Measurements from ENCODE around the gene WDFY2. TPM values are rescaled to one million over a fixed set of nuclear protein-coding genes. Genes with fewer than 3 reads are reported as not detected.

Gene WDFY2
- total RNA-seq, 1 experiment from 2014 or later = 14.1 TPM

- H2AFZ ChIP-seq = no peak overlapping the region
- no peak overlapping the region for H3K4me3 ChIP-seq
- no TSS peak for BruUV-seq (replicated peaks)
- POLR2A ChIA-PET (ENCODE audit: unreplicated experiment) = no interaction called here
- intact Hi-C loops (cut with micrococcal nuclease; ENCODE audit: unreplicated experiment) = no loop called here
- no peaks in the 10 kb centered on the region for H3F3A ChIP-seq (ENCODE audit: insufficient read depth, low read depth)
- no peak for DNase-seq
- no peaks in the 10 kb centered on the region for H3K4me1 ChIP-seq (replicated peaks; ENCODE audit: insufficient read depth)
- H3K4me2 ChIP-seq = no peak overlapping the region
- no peaks in the 10 kb centered on the region for H3K36me3 ChIP-seq (ENCODE audit: low read depth)
- H3K79me2 ChIP-seq (ENCODE audit: low read depth) = no peaks in the 10 kb centered on the region
- TF ChIP-seq CTCF (conservative IDR thresholded peaks at IDR 0.05) = no peak
- no peak for TF ChIP-seq EZH2 (IDR thresholded peaks at IDR 0.05; ENCODE audit: low read depth)
- H3K9me3 ChIP-seq (ENCODE audit: insufficient read depth, low read depth) = no peaks in the 10 kb centered on the region
- CTCF ChIA-PET = no interaction called here
- no peaks in the 10 kb centered on the region for H4K20me1 ChIP-seq (ENCODE audit: insufficient read depth)
- H3K9me2 ChIP-seq (ENCODE audit: insufficient read depth) = no peaks in the 10 kb centered on the region
- H3K27ac ChIP-seq = no peak overlapping the region
- H3K27me3 ChIP-seq (ENCODE audit: insufficient read depth, low read depth) = no peaks in the 10 kb centered on the region
Observed at GRCh38 chr13:51782026-51782710, 197.9 kb downstream of the WDFY2 start.

- Histone ChIP-seq H3K36me3 (ENCODE audit: low read depth) (no peaks in the 10 kb centered on the region), H3K79me2 (ENCODE audit: low read depth) (no peaks in the 10 kb centered on the region), H2AFZ (no peak overlapping the region), H3K9me2 (ENCODE audit: insufficient read depth) (no peaks in the 10 kb centered on the region), H3K9me3 (ENCODE audit: insufficient read depth, low read depth) (no peaks in the 10 kb centered on the region), H3F3A (ENCODE audit: insufficient read depth, low read depth) (no peaks in the 10 kb centered on the region), H4K20me1 (ENCODE audit: insufficient read depth) (no peaks in the 10 kb centered on the region), H3K27ac (no peak overlapping the region), H3K4me1 (replicated peaks; ENCODE audit: insufficient read depth) (no peaks in the 10 kb centered on the region), H3K27me3 (ENCODE audit: insufficient read depth, low read depth) (no peaks in the 10 kb centered on the region), H3K4me2 (no peak overlapping the region), H3K4me3 (no peak overlapping the region)
- ChIA-PET POLR2A (ENCODE audit: unreplicated experiment) (interaction anchor here (0.6 to 0.8 kb wide), 2 partner anchors 331 to 344 kb away, joined by 8 to 20 read pairs; partner anchors contain the start of gene INTS6), CTCF (interaction anchor here (1.0 kb wide), 1 partner anchor 14 kb away, joined by 4 read pairs; no protein-coding TSS in a partner anchor)
- intact Hi-C loops (cut with micrococcal nuclease; ENCODE audit: unreplicated experiment) = no loop called here
- BruUV-seq (replicated peaks) = no TSS peak
- TF ChIP-seq CTCF (conservative IDR thresholded peaks at IDR 0.05) (no peak), EZH2 (IDR thresholded peaks at IDR 0.05; ENCODE audit: low read depth) (no peak)
- DNase-seq = no peak
Observed at GRCh38 chr13:51783428-51784094, 199.3 kb downstream of the WDFY2 start.

GRCh38 chr13:51784097-51784496 is 199.8 kb downstream of the WDFY2 start:
- intact Hi-C loops (cut with micrococcal nuclease; ENCODE audit: unreplicated experiment) = no loop called here
- H3K4me2 ChIP-seq = no peak overlapping the region
- H3K9me2 ChIP-seq (ENCODE audit: insufficient read depth) = no peaks in the 10 kb centered on the region
- DNase-seq = no peak
- no peaks in the 10 kb centered on the region for H3F3A ChIP-seq (ENCODE audit: insufficient read depth, low read depth)
- H3K4me1 ChIP-seq (replicated peaks; ENCODE audit: insufficient read depth) = no peaks in the 10 kb centered on the region
- H3K27me3 ChIP-seq (ENCODE audit: insufficient read depth, low read depth) = no peaks in the 10 kb centered on the region
- no peak overlapping the region for H3K27ac ChIP-seq
- no peaks in the 10 kb centered on the region for H3K9me3 ChIP-seq (ENCODE audit: insufficient read depth, low read depth)
- H4K20me1 ChIP-seq (ENCODE audit: insufficient read depth) = no peaks in the 10 kb centered on the region
- ChIA-PET POLR2A (ENCODE audit: unreplicated experiment) (no interaction called here), CTCF (interaction anchor here (1.0 kb wide), 1 partner anchor 14 kb away, joined by 4 read pairs; no protein-coding TSS in a partner anchor)
- BruUV-seq (replicated peaks) = no TSS peak
- no peaks in the 10 kb centered on the region for H3K36me3 ChIP-seq (ENCODE audit: low read depth)
- H3K79me2 ChIP-seq (ENCODE audit: low read depth) = no peaks in the 10 kb centered on the region
- H2AFZ ChIP-seq = no peak overlapping the region
- no peak overlapping the region for H3K4me3 ChIP-seq
- TF ChIP-seq EZH2 (IDR thresholded peaks at IDR 0.05; ENCODE audit: low read depth) (no peak), CTCF (conservative IDR thresholded peaks at IDR 0.05) (no peak)

All from PC-9 (cell line).